GM18907 (cell line): ENCODE results near the gene CA10.

Source experiments
- ATAC-seq: cut with Tn5 transposase; IDR thresholded peaks from one replicate; pipeline ENCODE4 v1.9.1; 2021; ENCODE audit warnings: mild to moderate bottlenecking, moderate library complexity; ENCODE audit not compliant: unreplicated experiment

CA10 gene

DNA sequence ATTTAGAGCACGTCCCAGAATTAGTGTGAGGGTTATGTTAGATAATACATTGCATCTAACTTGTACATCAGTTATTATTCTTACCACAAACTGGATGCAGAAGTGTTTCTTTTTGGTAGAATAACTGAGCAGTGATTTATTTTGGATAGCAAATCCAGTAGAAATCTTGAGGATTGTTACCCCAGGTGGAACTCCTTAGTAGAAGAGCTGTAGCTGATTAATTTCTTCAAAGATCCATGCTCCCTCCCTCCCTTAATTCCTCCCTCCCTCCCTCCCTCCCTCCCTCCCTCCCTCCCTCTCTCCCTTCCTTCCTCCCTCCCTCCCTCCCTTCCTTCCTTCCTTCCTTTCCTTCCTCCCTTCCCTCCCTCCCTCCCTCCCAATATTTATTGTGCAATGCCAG, 337.7 kb downstream of the CA10 start:
- ATAC-seq = no peak

DNA sequence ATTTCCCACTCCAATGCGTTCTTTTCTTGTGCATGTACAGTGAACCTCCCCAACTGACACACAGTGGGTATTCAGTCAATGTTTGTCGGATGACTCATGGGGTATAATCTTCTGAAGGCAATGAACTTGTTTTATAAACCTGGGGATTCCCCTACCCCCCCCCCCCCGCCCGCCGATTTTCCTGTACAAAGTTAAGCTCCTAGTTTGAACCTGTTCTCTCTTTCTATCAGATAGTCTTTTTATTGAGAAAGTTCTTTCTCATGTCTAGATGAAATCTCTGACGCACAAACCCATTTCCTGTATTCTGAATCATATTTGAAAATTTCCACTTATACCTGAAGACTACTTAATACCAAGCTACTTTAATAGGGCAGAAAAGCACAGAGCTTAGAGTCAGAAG, 338.3 kb downstream of the CA10 start:
- ATAC-seq = no peak

DNA sequence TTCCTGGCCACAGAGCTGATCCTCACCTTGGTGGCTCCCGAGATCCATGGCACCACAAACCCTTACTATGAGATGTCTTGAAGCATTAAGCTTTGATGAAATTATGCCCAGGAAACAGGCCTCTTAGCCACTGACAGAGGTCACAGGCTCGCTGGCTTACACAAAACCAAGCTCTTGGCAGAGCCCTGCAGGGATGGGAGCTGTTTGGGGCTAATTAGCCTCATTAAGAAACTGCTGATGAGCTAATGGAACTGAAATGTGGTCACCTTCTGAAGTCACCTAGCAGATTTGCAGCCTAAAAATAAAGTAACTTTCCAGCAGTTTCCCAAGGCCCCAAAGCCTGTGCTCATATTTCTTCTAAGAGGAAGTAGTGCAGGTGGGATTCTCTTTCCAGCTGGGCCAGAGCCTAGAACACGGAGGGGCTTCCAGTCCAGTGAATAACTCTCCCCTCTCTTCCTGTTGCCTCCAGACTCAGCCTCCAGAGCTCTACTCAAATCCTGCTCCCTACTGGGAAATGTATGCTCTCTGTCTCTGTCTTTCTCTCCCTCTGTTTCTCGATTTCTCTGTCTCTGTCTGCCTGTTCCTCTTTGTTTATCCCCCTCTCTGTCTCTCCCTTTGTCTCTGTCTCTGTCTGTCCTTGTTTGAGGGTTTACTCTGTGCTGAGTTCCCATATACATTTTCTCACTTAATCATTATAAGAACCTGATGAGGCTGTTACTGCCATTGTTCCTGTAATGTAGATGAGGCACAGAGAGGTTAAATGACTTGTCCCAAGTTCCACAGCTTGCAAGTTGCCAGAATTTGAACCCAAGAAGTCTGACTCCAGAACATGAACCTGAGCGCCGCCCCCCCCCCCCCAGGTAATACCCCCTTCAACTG, 338.9 kb downstream of the CA10 start:
- no peak for ATAC-seq

DNA sequence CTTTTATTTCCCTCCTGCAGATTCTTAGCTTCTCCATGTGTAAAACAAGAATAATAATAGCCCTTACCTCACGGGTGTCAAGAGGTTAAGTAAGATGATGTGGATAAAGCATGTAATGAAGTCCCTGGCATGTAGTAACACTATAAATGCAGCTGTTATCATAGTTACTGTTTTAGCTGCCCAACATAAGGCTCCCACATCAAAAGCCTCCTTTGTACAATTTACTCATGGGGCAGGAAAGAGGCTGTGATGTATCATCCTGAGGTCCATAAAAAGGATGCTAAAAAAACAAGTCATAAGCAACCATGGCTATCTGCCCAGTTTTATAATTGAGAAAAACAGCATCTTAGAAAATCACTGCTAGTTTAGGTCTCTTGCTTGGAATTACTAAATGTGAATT, 339.7 kb downstream of the CA10 start:
- no peak for ATAC-seq

DNA sequence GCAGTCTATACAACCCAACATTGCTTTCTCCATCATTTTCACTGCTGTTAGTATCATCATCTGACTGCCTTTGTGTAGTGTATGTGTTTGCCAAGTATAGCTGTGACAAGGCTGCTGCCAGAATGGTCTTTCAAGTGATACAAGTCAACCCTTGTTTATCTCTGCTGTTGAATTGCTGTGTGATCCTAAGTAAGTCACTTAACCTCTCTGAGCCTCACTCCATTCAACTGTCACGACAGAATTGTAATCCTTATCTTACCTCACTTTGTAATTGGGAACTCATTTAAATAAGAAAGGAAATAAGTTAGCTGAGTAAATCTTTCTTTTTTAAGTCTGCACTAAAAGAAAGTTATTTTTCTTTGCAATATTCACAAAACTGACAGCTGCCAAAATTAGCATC, 340.6 kb downstream of the CA10 start:
- no peak for ATAC-seq

DNA sequence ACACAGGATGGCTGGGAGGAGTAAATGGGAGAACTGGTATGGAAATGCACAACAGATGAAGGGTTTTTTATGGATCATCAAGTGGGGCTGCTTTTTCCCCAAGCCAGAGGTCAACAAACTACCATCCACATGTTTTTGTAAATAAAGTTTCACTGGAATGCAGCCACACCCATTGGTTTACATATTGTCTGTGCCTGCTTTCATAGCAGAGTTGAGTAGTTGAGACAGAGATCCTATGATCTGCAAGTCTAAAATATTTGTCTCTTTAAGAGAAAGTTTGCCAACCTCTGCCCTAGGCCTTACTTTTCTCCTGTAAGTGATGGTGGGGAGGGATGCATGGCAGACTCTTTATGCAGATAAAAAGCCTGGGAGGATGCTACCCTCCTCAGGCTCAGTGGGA, 341.4 kb downstream of the CA10 start:
- no peak for ATAC-seq

DNA sequence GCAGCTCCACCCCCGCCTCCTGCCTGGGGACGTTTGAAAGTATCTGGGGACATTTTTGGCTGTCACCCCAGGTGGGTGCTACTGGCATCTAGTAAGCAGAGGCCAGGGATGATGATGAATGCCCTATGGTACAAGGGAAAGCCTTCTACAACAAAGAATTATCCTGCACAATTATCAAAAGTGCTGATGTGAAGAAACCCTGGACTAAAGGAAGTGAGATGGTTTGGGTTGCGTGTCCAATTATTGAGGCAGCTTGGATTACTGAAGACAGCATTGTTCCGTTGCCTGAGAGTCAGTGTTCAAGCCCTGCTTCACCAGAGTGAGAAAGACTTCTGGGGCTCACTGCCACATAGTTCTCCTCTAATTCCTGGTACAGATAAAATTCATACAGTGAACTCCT, 343.4 kb downstream of the CA10 start:
- ATAC-seq = no peak

DNA sequence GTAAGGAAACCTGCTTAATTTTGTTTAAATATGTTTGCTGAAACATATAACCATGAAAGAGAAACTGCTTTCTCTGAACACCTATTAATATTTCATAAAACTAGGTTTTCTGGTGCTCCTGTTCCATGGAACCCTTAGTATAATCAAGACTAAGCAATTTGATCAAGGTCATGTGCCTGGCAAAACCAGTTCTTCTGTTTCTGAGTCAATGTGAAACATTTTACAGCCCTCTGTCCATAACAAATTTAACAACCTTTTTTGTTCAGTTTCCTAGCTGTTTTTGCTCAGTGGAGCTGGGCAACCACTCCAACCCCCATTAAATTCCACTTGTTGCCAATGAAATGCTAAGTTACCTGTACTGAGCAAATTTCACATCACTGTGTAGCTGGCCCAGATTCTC, 344.0 kb downstream of the CA10 start:
- ATAC-seq = no peak

DNA sequence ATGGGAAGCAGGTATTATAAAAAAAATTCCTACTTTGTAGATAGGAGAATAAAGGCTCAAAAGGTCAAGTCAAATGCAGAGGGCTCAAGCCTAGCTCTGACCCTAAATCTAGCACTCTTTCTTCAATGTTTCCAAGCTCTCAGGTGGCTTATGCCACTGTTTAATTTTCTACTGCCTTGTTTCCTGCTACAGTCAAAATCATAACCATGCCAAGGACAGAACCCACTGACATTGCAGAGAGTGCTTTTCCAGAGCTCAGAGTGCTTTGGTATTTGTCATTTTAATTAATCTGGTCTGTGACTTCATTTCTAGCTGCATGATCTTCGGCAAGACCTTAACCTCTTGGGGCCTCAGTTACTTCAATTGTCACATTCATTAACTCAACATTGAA, 344.7 kb downstream of the CA10 start:
- no peak for ATAC-seq

DNA sequence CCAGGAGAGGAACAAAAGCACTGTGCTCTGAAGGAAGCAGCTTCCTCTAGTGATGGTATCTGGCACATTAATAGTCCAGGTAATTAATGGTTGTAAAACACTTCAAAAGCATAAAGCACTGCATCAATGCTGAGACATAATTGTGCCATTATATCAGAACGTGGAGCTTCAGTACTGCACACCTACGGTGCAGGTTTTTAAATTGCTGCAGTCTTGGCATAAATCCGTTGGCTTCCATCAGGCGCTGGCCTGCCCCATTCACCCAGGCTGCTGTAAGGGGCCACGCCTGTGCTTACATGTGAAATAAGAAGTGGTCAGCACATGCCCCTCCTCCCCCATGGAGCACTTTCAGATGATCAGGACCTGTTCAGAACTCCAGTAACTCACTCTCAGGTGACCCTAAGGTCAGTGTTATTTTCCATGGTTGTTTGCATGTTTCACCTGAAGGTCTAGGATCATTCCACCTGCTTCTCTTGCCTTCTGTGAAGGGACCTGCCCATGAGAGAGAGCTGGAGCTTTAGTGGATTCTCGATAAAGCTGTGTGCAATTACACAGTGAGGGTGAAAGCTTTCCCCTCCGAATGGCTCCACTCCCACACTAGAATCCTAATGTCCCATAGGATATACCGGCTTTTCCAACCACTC, 345.3 kb downstream of the CA10 start:
- no peak for ATAC-seq

DNA sequence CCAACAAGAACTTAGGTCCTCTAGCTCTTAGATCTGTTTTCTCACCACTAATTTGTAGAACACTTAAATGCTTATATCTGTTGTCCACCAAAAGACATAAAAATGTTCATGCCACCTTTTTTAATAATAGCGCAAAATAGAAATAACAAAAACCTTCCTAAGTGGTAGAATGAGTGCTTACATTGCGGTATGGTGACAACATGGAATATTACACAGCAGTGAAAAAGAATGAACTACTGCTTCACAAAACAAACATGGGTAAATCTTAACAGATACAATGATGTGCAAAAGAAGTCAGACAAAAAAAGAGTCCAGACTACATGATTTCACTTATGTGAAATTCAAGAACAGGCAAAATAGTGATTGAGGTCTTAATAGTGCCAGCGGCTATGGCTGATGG, 351.1 kb downstream of the CA10 start:
- no peak for ATAC-seq

DNA sequence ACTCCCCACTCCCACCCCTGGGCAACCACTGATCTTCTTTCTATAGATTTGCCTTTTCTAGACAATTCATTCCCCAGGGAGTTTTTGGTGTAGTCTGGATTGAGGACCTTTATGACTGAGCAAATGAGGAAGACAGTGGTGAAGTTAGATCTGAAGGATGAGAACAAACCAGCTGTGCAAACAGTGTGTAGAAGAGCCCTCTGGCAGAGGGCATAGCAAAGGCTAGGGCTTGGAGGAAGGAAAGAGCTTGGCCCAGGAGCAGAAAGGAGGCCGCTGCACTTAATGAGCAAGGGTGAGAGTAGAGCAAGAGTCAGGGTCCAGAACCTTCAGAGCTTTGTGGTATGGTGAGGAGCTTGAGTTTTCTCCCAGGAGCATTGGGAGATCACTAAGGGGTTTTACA, 352.7 kb downstream of the CA10 start:
- ATAC-seq = no peak

DNA sequence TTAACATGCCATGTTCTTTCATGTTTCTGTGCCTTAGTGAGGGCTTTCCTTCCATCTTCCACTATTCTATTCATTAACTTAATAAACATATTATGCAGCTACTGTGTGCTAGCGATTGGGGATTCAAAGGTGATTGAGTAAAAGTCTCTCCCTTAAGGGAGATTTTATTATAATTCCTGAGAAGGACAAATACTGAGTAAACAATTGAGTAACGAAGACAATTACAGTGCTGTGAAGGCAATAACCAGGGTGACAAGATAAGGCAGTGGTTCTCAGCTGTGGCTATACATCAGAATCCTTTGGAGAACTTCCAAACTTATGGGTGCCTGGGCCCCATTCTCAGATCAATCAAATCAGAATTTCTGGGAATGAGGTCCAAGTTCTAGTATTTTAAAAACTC, 353.3 kb downstream of the CA10 start:
- no peak for ATAC-seq

DNA sequence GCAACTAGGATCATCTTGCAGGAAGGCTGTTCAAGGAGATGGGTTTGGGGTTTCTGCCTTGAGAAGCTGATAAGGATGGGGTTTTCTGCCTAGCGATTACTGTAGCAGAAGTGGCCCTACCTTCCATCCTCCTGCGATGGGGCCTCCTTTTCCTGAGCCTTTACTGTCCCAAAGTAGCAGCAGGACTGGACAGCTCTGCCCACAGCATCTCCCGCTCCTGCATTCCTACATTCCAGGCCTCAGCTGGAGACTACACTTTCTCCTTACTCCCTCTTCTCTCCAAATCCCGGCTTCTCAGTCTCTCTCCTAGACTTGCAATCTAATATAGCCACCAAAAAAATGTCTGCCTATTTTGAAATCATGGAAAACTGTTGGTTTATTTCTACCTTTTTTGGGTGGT, 355.4 kb downstream of the CA10 start:
- ATAC-seq = no peak

DNA sequence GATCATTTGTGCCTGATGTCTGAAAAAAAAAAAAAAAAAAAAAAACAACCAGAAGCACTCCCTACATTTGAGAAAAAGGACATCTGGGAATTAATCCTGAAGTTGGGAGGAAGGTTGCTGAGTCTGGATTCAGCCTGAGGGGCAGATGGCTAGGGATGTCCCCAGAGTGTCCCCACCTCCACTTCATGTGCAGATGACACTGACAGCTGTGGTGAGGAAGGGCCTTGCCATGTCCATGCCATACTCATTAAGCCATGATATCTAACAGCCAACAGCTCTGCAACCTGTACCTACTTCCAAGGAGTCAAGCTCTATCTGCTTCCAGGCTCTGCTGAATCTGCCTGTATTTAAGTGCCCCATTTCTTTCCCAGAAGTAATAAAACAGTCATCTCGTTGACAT, 356.0 kb downstream of the CA10 start:
- ATAC-seq = no peak

DNA sequence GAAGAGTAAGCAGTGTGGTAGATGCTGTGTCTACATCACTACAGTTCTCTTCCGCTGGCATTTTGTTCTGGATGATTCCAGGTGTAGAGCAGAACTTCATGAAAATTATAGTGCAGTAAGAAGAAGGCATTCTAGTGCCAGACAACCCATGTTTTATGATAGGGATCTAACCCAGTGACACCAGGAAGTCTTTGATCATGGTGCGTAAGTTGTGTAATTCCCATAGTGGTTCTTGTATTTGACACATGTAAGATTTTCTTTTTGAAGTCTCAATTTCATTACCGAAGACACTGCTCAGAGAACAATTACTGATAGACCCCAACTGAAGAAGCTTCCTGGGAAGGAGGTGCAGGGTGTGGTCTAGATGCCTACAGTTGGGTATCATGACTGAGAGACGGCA, 356.9 kb downstream of the CA10 start:
- ATAC-seq = no peak

DNA sequence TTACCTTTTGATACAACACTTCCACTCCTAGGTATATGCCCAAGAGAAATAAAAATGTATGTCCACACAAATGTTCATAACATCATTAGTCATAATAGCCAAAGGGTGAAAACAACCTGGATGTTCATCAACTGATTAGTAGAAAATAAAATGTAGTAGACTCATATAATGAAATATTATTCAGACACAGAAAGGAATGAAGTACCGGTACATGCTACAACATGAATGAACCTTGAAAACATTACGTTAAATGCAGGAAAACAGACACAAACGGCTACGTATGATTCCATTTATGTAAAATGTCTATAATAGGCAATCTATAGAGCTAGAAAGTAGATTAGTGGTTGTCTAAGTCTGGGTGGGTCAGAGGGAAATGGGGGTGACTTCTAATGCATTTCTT, 358.5 kb downstream of the CA10 start:
- no peak for ATAC-seq

DNA sequence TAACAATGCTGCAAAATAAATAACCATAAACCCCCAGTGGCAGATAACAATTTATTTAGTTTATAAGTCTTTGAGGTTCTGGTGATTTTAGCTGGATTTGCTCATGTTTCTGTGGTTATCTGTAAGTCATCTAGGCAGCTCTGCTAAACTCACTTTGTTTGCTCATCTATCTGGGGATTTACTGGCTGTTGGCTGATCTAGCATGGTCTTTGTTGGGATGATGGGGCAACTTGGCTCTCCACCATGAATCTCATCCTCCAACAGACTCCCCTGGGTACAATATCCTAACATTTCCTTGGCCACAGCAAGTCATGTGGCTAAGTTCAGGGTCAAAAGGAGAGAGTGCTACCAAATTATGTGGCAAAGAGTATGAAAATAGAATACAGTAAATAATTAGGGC, 359.3 kb downstream of the CA10 start:
- no peak for ATAC-seq

DNA sequence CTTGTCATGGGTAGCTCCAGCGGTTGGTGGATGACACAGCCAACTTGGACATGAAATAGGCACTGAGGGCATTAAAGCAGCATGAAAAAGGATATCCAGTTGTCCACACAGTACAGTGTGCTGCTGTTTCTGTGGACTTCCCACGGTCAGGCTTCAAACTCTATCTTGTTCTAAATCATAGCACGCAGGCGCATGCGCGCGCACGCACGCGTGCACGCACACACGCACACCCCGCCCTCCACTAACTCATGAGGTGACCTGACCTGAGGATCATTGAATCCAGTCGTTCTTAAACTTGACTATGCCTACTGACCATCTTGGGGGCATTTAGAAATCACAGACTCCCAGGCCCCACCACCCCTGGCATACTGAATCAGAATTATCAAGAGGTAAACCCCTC, 361.4 kb downstream of the CA10 start:
- no peak for ATAC-seq

DNA sequence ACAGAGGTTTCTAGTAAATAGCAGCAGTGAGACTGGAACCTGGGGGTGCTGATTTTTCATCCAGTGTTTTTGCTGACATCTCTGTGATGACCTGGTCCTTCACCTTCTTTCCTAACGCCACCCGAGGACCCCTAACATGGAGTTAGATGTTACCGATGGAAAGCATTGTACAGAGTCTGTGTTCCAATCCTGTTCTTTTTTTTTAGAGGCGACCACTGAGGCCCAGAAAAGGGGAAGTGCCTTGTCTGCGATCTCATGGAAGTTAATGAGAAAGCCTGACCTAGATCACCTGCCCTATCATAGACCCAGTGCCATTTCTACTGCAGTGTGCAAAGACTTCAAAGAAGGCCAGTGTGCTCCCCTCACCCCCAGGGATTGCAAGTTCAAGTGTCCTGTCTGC, 362.5 kb downstream of the CA10 start:
- no peak for ATAC-seq

DNA sequence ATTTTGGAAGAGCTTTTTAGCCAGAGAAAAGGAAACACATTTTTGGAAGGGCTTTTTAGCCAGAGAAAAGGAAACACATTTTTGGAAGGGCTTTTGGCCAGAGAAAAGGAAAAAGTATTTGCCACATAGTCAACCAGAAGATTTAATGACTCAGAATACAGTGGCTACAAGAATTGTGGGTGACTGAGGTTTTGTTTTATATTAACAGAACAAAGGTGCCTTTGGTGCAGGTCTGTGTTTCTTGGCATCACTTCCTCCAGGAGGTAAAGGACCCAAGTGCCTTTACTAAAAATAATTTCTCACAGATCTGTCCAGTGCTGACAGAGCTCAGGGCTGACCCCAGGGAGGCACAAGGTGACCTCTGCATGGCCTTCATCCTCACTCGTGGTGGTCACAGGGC, 363.1 kb downstream of the CA10 start:
- ATAC-seq = no peak

DNA sequence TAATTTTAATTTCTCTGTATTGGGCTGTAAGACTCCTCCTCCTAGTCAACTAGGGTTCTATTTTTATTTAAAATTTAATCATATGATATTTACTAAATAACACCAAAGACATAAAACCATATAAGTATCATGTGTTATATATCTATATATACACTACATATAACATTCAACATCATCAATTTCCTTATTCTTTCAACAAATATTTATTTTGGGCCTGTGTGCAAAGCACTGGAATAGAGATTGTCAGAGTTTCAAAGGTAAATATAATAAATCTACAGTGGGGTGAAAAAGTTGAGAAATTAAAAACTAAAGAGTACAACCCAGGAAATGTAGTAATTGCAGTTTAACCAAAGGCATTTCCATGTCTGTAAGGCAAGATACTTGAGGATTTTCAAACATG, 364.0 kb downstream of the CA10 start:
- ATAC-seq = no peak

DNA sequence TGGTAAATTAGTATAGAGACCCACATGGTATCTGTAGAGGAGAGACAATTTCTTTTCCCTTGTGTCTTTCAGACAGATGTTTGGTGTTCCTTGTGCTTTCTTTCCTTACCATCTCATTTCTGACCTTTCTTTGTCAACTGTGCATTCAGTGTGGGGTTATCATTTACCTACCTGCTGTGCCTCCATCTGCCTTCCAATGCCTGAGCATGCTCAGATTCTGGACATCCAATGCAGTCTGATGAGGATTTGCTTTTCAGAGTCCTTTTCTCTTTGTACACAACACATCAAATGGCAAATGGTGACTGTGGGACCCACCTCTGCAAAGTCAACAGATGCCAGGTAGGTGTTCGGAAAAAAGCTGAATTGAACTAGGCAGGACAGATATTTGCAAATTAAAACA, 364.8 kb downstream of the CA10 start:
- no peak for ATAC-seq
